ENCODE measurements around the gene FADS2.

The FADS2 gene

DNA sequence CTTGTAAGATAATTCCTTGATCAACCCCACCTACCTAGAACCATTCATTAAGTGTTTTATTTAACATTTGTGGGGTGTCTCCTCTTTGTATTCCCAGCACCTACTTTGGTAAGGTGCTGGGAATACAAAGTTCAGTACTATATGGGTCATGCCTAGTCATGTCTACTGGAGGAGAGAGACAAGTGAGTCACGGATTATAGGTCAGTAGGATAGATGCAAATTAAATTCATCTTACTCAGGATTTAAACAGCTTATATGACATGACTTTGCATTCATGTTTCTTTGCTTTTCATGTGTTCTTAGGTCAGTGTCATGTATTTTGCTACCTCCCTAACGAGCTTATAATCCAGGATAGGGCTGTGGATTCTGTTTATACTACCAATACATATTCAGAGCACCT lies 7.9 kb upstream of the FADS2 start:
- no peak for DNase-seq (ENCODE audit: low read depth in 2 of 2, low spot score in 1 of 2)

DNA sequence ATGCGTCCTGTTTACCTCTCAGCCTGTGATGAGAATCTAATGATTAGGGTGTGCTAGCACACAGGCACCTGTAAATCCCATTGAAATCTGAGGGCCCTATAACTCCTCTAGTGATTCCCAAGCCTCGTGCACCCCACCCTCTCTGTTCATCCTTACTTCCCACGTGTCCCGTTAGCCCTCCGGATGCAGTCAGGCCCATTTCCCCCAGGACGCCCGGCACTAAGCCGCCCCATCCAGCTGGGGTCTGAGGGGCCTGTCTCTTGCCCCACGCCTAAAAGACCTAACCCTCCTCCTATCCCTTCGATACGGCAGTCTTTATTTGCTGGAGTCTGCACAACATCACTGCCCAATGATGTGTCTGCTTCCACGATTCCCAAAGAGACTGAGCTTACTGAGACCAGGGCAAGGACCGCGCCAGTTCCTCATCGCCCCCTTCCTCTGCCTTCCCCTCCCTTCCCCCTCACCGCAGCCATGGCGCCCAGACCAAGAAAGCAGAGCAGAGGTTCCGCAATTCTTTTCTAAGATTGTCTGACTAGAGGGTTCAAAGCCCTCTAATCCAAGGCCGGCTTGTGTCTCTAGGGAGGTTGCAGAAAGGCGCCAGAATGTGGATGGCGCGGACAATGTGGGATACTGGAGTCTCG lies 1.1 kb upstream of the FADS2 start:
- no peak for DNase-seq (ENCODE audit: low read depth in 2 of 2, low spot score in 1 of 2)

GRCh38 chr11:61828379-61828628 lies 204 bp downstream of the FADS2 start:
- DNase-seq (ENCODE audit: low read depth in 2 of 2, low spot score in 1 of 2): no peak

GRCh38 chr11:61828629-61829407 lies 718 bp downstream of the FADS2 start:
- DNase-seq (ENCODE audit: low read depth in 2 of 2, low spot score in 1 of 2): no peak

- no peak for DNase-seq (ENCODE audit: low read depth in 2 of 2, low spot score in 1 of 2)
Measured at GRCh38 chr11:61829806-61830205, 1.7 kb downstream of the FADS2 start.

DNA sequence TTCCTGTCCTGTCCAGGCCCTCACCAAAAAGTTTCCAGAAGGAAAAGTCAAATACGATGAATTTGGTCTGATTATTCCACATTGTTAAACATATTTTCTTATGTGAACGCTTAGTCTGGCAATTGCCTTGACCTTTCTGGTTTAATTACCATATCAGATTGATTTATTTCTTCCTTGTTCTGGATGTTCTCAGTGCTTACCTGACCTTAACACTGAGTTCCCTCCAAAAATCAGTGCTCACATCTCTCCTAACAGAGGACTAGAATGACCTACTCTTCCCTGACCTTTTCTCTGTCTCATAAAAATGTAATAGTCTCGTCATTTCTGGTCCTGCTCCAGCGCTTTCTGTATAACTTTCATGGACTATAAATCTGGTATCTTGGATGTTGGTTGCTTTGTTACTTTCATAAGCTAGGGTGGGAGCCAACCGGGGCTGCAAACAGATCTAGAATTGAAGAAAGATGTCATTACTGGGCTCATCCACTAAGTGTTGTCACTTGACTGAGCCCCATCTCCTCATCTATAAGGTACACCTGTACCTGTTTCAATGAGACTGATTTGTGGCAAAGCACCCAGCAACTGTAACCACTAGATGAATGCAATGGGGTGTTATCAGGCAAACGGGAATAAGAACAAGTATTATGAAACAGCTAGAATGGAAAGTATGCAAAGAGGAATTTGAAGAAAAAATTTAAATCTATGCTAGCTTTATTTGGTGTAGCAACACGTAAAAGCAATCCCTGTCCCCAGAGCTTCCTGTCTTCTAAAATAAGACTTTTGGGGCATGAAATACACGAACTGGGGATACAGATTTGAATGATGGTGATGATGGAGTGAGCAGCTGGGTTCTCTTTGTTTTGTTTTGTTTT lies 2.4 kb downstream of the FADS2 start:
- DNase-seq (ENCODE audit: low read depth in 2 of 2, low spot score in 1 of 2): no peak

DNA sequence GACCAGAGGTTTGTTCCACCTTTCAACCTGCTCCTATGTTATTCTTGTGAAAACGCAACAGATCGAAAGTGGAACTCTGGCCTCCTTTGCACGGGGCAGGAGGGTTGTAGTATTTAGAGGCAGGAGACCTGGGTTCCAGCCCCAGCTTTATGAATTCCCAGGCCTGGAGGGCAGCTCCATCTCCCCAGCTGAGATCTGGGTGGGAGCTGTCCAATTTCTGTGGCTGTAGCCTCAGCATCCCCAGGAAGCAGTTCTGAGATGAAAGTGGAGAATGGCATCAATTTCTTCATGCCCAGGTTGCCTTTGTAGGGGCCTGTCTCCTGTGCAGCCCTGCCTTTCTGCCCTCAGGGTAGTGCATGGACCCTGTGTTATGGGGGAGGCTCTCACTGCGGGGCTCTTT lies 4.1 kb downstream of the FADS2 start:
- DNase-seq (ENCODE audit: low read depth in 2 of 2, low spot score in 1 of 2): no peak

- no peak for DNase-seq (ENCODE audit: low read depth in 2 of 2, low spot score in 1 of 2)
Measured at GRCh38 chr11:61832754-61833153, 4.7 kb downstream of the FADS2 start.

- no peak for DNase-seq (ENCODE audit: low read depth in 2 of 2, low spot score in 1 of 2)
Measured at GRCh38 chr11:61833471-61833870, 5.4 kb downstream of the FADS2 start.

DNA sequence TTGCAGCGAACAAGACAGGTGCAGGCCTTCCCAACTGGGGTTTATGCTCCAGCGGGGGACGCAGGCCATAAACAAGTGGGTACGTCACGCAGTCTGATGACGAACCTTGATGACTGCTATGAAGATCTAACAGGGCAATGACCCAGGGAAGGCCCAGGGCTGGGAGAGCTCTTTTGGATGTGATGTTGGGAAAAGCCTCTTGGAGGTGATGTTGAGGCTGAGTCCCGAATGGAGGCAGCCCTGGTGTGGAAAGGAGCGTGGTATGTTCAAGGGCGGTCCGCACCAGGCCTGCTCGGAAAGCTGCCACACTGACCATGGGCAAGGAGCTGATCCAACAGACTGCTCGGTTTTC lies 5.8 kb downstream of the FADS2 start:
- DNase-seq (ENCODE audit: low read depth in 2 of 2, low spot score in 1 of 2): no peak

DNA sequence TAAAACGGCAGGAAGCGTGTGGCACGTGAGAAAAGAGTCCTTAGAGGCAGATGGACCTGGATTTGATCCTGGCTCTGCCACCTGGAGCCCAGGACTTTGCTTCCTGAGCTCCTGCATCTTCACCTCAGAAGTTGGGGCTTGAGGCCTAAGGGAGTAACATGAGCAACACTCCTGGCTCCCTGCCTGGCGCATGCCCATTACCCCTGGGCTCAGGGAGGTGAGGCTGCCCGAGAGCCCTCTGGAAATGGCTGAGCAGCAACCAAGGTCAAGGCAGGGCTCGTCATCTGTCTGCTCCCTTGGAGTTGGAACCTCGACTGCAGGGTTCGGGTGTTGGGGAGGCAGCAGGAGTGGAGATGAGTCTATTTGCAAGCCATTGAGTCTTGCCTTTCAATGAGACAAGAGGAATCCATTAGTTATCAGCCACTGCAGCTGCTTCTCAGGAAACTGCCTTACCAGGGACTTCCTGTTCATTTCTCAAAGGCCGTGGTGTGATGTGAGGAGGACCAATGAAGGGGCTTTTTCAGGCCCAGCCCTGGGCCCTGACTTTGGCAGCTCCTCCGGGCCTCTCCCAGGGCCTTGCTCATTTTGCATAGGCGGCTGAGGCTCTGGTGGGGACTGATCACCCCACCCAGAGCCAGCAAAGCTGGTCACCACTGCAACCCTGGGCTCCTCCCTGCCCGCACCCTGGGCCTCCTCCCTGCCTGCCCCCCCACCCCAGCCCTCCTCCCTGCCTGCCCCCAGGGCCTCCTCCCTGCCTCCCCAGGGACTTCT lies 6.4 kb downstream of the FADS2 start:
- peak in 1 of 2 donors; percentile 22 for DNase-seq (ENCODE audit: low read depth in 2 of 2, low spot score in 1 of 2)

GRCh38 chr11:61836193-61836592 lies 8.1 kb downstream of the FADS2 start:
- DNase-seq (ENCODE audit: low read depth in 2 of 2, low spot score in 1 of 2): no peak

DNA sequence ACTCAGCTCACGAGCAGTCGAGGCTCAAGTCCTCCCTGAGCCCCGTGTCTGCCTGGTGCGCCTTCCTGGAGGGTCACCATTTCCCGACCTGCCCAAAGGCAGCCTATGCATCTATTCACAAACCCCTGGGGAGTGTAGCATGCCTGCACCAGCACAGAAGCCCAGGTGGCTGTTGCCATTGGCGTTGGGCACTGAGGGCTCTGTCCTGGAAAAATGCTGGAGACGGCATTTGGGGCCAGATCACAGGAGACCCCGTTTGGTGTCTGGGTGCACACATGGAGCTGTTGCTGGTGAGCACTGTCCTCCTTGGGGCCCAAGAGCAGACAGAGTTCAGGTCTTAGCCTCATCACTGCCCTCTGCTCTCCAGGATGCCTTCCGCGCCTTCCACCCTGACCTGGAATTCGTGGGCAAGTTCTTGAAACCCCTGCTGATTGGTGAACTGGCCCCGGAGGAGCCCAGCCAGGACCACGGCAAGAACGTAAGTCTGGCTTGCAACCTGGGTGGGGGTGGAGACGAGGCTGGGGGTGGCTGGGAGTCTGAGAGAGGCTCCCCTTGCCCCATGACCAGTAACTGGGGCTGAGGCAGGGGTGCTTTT lies 9.4 kb downstream of the FADS2 start:
- DNase-seq (ENCODE audit: low read depth in 2 of 2, low spot score in 1 of 2): no peak

GRCh38 chr11:61838501-61838900 lies 10.4 kb downstream of the FADS2 start:
- DNase-seq (ENCODE audit: low read depth in 2 of 2, low spot score in 1 of 2): no peak

- DNase-seq (ENCODE audit: low read depth in 2 of 2, low spot score in 1 of 2): no peak
Measured at GRCh38 chr11:61838921-61839320, 10.8 kb downstream of the FADS2 start.

DNA sequence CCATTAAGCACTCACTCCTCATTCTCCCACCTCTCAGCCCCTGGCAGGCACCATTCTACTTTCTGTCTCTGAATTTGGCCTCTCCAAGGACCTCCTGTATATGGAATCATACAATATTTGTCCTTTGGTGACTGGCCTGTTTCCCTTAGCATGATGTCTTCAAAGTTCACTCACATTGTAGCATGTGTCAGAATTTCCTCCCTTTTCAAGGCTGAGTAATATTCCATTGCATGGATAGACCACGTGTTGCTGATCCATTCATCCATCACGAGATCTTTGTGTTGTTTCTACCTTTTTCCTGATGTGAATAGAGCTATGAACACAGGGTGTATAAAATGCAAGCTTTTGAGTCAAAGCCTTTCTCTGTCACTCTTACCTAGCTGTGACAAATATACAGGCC lies 11.6 kb downstream of the FADS2 start:
- no peak for DNase-seq (ENCODE audit: low read depth in 2 of 2, low spot score in 1 of 2)

- no peak for DNase-seq (ENCODE audit: low read depth in 2 of 2, low spot score in 1 of 2)
Measured at GRCh38 chr11:61840371-61840770, 12.3 kb downstream of the FADS2 start.

GRCh38 chr11:61841636-61842527 lies 13.8 kb downstream of the FADS2 start:
- no peak for DNase-seq (ENCODE audit: low read depth in 2 of 2, low spot score in 1 of 2)

GRCh38 chr11:61842528-61842820 lies 14.4 kb downstream of the FADS2 start:
- no peak for DNase-seq (ENCODE audit: low read depth in 2 of 2, low spot score in 1 of 2)

- no peak for DNase-seq (ENCODE audit: low read depth in 2 of 2, low spot score in 1 of 2)
Measured at GRCh38 chr11:61844909-61845565, 16.9 kb downstream of the FADS2 start.
